A549 treated with AZD9567 at 1 μM for 4 hours (cell line): ENCODE data around the gene ABLIM1. TPM values are rescaled to one million over a fixed set of nuclear protein-coding genes. Genes with fewer than 3 reads are reported as not detected.

ENCODE experiments used
- total RNA-seq: library from RNA; stranded (reverse); fragments of 200-300 nt; extraction: Qiagen RNA extraction; gene quantifications from 5 replicates; pipeline ENCODE4 v1.2.3, GENCODE V29; 2022; ENCODE audit not compliant: insufficient read depth

The ABLIM1 gene
- 30.4 to 40.7 TPM (median 31.7 TPM) in 5 replicates for total RNA-seq

GRCh38 chr10:114658175-114658574 lies at the start of gene ABLIM1:
ABLIM1 (minus strand) TSS chr10:114658275; CDS start chr10:114658200, 75 bp downstream.

GRCh38 chr10:114404171-114405010 lies 253.7 kb downstream of the ABLIM1 start, which contains the start of gene AFAP1L2:
AFAP1L2 (minus strand) TSS chr10:114404502; CDS start chr10:114404455, 47 bp downstream.

Other genes starting within 250 kb of the ABLIM1 start
- 7.8 to 11.1 TPM (median 9.5 TPM) in 5 replicates for gene FHIP2A, start 163.5 kb upstream of the ABLIM1 start, total RNA-seq